Posterior cingulate gyrus (tissue), 11 donors: ENCODE data around the gene ALDH1A3.

Experiments used
- DNase-seq, 10 donors: peaks; one replicate each; pipeline versions ENCODE4 v3.0.0 to v3.0.0-alpha.2; 2020 to 2021; ENCODE audit warnings: mixed read lengths in 3 of 10
- intact Hi-C: fragments of 100-400 bp; cut with DNase I; formaldehyde crosslinking; loops from one replicate; pipeline ENCODE4 v1.15.1; 2023

Gene ALDH1A3

GRCh38 chr15:100899601-100900000 lies 20.0 kb downstream of the ALDH1A3 start:
- DNase-seq = no peak
- intact Hi-C loops = no loop called here

- intact Hi-C loops = no loop called here
- DNase-seq = no peak
These were observed 20.6 kb downstream of the ALDH1A3 start for GRCh38 chr15:100900136-100900794.

- intact Hi-C loops = no loop called here
These were observed 21.2 kb downstream of the ALDH1A3 start for GRCh38 chr15:100900795-100901169.

GRCh38 chr15:100901296-100901695 lies 21.7 kb downstream of the ALDH1A3 start:
- DNase-seq = no peak
- intact Hi-C loops = no loop called here

More at GRCh38 chr15:100900795-100901169, 21.2 kb downstream of the ALDH1A3 start:
- DNase-seq = no peak

DNA sequence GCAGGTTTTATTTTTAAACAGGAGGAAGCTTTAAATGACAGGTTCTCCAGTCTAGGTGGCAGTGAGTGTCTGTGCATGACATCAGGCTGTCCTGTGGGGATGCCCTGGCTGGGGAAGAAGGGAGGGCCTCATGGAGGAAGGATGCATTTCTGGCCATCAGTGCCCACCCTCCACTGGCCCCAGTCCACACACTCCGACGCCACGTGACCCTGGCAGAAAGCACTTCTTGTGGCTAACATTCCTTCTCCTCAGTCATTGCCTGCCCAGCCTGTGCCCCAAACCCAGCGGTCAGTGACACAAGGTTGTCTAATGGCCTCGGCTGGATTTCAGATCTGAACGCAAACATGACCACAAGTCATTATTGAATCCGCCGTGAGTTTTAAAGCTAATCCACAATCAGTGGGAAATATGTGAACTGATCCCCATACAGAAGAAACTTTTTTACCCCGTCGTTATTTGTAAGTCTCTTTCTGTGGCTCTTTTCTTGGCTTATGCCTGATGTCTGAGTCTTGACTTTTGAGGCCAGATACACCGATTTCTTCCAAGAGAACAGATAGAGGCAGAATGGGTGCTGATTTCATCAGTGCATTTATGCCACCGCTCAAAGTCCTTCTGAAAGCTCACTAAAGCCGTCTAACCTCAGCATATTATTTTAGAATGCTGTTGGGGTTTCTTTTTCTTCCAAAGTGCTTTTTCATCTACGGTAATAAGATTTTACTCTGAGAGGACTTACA lies 22.2 kb downstream of the ALDH1A3 start:
- intact Hi-C loops = no loop called here

GRCh38 chr15:100902436-100903167 lies 23.0 kb downstream of the ALDH1A3 start:
- DNase-seq = peak in 2 of 10 donors; percentile 67 to 87
- intact Hi-C loops = no loop called here

More for the DNA sequence above, 22.2 kb downstream of the ALDH1A3 start:
- DNase-seq = no peak

DNA sequence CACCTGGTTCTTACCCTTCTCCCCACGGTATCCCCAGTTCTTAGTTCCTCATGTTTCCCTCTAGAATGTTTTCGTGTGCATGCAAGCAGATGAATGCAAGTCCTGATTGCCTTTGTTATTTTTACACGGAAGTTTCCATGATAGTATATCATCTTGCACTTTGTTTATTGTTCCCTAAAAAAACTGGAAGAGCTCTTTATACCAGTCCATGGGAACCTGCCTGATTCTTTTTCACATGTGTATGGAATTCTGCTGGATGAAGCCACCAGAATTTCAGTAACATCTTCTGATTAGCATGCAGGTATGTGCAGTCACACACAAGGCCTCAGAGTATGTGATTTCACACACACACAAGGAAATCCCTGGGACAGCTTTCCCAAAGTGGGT lies 23.5 kb downstream of the ALDH1A3 start:
- intact Hi-C loops = no loop called here
- DNase-seq = no peak

DNA sequence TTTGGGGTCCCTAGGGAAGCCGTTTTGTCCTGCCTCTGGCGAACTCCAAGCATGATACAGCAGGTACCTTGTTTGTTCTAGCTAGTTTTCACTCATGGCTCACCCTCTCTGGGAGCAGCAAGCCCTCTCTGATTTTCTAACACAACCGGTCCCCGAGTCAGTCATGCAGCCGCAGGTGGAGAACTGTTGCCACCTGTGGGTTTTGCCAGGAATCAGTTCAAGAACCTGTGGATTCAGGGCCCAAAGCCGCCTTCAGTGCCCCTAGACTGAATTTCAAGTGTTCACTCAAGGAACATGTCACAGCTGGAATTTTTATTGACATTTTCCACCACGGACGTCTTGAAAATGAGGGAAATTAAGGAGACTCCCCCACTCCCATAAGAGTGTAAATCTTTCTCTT lies 26.2 kb downstream of the ALDH1A3 start:
- DNase-seq = no peak
- intact Hi-C loops = no loop called here

DNA sequence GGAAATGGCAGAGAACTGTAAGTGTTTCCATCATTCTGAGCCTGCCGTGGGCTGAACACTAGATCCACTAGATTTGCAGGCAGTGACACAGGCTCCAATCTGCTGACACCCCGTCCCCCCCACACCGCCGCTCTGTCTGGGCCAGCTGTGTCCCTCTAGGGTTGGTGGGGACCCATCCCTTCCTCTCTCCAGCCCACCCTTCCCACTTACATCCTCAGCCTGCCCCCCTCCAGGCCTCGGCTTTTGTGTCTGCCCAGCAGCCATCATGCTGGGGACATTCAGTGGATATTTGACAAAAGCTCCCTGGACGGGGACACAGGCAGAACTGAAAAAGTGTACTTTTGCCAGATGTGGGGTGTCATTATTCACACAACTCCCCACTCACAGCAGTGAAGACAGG lies 28.8 kb downstream of the ALDH1A3 start:
- no peak for DNase-seq
- intact Hi-C loops = no loop called here

GRCh38 chr15:100909565-100909964 lies 29.9 kb downstream of the ALDH1A3 start:
- DNase-seq = no peak
- intact Hi-C loops = no loop called here

DNA sequence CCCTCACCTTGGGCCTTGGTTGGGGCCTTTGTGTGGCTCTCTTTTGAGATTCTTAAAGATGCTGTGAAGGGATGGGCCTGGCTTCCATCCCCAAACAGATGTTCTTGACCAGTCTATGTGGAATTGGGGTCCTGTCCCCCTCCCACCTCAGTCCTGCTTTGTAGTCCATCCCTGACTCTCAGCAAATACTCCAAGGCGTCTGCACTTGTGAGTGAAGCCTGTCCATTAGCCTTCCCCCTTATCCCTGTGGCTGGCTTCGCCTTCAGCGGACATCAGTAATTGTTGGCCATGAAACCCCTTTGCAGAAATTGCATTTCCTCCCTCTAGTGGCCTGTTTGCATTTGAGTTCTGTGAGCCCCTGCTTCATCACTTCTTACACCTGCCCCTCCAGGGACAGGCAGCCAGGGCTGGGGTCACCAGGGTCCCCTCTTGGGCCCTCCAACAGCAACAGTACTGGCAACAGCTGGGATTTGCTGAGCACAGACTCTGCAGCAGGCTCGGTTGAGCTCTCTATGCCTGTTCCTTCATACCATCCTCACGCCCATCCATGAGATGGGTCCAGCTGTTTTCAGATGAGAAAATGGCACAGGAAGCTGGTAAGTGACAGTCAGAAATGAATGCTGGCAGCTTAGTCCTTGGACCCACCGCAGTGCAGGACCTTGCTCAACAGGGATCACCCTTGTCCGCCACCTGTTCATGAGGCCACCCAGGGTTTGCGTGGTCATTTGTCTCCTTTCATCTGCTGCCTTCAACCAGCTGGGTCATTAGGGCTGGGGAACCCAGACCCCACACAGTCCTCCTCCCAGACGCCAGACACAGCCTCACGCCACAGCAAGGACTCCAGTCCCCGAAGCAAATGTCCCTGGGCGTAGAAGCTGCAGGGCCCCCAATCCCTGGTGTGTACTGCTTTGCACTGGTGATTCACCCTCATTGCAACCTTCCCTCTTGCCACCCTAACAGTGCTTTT lies 30.6 kb downstream of the ALDH1A3 start:
- intact Hi-C loops = no loop called here

GRCh38 chr15:100911086-100911485 lies 31.5 kb downstream of the ALDH1A3 start:
- DNase-seq = peak in 1 of 10 donors; percentile 36
- intact Hi-C loops = no loop called here

More for the DNA sequence above, 30.6 kb downstream of the ALDH1A3 start:
- no peak for DNase-seq

GRCh38 chr15:100913961-100914360 lies 34.3 kb downstream of the ALDH1A3 start:
- intact Hi-C loops = no loop called here
- no peak for DNase-seq

- no peak for DNase-seq
- intact Hi-C loops = no loop called here
These were observed 35.2 kb downstream of the ALDH1A3 start for GRCh38 chr15:100914876-100915275.

DNA sequence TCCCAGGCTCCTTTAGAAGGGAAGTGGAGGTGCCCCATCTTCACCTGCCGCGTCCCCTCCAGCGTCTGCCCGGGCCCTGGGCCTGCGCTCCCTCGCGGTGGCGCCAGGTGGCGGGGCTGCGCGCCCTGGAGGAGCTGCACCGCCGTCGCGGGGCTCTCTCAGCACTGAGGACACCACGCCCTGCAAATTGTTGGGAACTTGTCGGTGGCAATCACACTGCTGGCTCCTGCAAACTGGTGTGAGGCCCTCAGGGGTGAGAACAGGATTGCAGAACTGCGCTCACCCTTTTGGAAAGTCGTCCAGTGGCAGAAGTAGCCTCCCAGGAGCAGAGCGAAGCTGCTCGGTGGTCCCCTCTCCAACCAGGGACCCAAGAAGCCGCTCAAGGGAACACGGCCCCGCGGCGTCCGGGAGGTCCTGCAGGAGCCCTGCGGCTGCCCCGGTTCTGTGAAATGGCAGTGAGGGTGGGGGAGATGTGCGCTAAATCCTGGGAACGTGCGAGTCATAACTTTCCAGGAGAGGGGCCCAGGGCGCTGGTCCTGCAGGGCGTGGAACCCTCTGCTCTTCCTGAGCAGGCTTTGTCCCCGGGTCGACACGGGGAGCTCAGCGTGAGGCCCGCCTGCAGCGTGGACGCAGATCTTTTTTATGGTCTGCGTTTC lies 38.5 kb downstream of the ALDH1A3 start:
- peak; percentile 43 to 96 (median 60) for DNase-seq
- intact Hi-C loops = loop anchor here (1.0 kb wide), 1 partner anchor 89 kb away; no protein-coding TSS in a partner anchor

DNA sequence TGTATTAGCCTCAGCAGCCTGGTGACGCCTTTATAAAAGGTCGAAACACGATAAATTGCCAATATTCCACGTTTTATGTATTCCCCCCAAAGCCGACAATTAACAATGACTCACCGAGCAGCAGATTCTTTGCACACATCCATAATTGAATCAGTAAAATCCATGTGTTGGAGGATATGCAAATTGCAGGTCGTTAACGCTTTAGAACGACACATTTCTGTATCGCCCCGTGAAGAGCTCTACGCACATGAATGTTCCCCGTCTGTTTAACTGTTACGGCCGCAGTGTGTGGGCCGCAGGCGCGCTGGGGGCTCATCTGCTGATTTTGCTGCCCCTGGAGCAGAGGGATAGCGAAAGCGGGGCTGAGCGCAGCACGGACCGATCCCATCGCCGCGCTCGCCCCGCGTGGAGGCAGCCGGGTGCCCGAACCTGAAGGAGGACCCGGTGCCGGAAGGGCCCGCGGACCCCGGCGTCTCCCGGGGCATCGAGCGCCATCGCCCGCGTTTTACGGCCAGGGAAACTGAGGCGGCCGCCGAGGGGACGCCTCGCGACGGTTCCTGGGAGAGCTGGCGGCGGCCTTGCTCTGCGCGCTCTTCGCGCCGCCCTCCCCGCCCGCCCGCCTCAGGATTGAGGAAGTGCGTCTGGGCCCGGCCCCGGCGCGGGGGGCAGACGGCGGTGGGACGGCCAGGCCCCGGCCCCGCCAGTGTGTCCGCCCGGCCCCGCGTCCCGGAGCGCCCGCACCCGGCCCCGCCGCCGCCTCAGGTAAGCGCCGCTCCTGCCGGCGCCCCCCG lies 39.3 kb downstream of the ALDH1A3 start, which contains the start of gene LRRK1:
LRRK1 (plus strand) TSS at position 668 of the 791 bp plus-strand sequence. CDS start 5,276 bp downstream, outside the sequence.
- intact Hi-C loops = loop anchor here (1.0 kb wide), 1 partner anchor 88 kb away; no protein-coding TSS in a partner anchor
- DNase-seq = peak in 2 of 10 donors; percentile 73 to 86

DNA sequence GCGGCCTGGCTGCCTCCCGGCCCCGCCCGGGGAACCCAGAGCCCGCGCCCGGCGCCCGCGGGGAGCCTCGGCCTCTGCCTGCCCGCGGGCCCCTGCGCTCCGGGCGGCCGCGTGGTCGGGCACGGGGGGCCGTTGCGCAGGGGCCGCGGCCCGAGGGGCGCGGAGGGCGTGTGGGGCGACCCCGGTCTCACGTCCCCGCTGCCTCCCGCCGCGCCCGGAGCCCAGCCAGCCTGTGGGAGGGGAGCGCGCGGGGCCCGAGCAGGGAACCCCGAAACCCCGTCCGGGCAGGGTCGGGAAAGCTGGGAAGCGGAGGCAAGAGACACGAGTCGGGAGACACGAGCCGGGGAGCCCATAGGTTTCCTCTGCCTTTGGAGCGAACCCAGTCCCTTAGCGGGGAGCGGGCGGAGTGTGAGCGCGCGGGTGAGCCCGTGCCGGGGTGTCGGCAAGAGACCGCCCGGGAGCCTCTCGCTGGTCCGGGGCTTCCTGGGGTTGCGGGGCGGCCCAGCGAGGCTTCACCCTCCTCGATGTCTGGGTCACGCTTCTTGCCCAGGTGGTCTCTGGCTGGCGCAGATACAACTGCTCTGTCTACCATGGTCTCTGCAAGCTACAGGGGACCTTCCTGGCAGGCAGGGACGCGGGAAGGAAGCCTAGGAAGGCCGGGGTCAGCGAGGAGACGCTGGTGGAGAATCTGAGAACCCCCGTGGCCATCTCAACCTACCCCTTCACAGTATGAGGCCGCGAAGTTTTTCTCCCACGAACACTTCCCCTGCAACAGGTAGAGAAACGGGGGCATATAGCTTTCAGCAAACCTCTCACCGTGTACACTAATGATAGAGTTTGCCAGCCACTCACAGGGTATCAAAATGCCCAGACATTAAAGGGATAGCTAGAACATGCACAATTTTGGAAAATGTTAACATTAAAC lies 40.1 kb downstream of the ALDH1A3 start:
- intact Hi-C loops = no loop called here
- peak in 2 of 10 donors; percentile 23 to 82 for DNase-seq
